HUDEP-2 (cell line): ENCODE results near the gene CDR2L.
"Not testable (repeated sequence)": the region's sequence is repeated elsewhere in the genome, so short reads cannot be mapped to it uniquely, and the experiment has no call there.

Experiments used
- DNase-seq, 76 experiments: peaks; one replicate each; lab custom pipeline; 2025; ENCODE audit not compliant: unreplicated experiment in 76 of 76; lab: John Stamatoyannopoulos, UW

The CDR2L gene

DNA sequence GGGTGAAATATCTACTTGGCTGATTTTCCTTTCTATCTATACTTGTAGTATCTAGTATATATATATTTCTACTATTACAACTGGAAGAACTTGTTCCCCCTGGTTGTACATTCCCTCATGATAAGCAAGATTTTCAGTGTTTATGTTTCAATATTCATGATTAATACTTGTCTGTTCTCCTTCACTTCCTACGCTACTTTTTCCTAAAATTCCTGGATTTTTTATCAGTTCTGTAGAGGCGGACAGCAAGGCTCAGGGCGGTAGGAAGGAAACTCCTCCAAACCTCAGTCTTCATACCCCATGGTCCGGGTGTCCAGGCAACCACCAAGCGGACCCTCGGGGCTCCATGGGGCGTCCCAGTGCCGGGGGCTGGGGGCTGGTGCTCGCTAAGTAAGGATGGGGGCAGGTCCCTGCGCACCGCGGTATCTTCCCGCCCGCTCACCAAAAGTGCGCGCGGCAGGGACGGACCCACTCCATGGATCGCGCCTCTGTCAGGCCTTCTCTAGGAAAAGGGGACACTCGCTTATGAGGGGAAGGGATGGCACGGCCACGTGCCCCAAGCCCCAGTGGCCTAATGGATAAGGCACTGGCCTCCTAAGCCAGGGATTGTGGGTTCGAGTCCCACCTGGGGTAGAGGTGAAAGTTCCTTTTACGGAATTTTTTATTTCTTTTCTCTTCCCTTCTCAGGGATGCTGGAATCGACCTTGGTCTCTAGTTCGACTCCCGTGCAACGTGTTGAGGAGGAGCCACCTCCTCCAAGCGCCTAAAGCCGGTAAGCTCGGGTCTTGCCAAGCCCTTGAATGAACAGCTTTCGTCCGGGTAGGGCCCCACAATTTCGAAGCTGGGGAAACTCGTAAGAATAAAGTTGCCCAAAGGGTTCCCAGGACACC is 46.2 kb downstream of the CDR2L start:
- peak in 74 of 76 experiments; percentile 19 to 99 (median 91) for DNase-seq

DNA sequence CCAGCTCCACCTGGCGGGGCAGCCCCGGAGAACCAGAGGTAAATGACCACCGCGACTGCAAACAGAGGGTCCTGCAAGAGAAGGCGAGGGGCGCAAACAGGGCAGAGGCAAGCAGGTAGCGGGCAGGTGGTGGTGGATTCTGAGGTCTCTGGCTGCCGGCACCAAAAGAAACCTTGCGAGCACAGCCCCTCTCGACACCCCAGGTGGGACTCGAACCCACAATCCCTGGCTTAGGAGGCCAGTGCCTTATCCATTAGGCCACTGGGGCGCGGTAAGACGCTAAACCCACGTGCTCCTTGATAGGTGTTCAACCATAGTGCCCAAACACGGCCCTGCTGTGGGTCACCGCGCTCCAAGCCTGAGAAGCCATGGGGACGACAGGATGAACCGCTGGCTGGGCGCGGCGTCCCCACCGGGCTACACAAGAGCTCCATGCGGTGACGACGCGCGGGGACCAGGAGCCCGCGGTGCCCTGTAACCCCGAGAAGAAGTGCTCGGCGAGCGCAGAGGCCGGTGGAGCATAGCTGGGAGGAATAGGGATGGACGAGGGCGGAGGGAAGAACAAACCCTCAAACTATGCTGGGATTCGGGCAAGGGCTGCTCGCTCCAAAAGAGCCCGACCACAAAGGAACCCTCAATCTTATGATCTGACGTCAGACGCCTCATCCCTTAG is 46.9 kb downstream of the CDR2L start:
- peak in 75 of 76 experiments; percentile 44 to 99 (median 90) for DNase-seq

GRCh38 chr17:75036643-75037268 is 49.3 kb downstream of the CDR2L start:
- peak in 56 of 76 experiments; percentile 9 to 65 (median 37) for DNase-seq

GRCh38 chr17:75039238-75039637 is 51.8 kb downstream of the CDR2L start:
- no peak for DNase-seq

- DNase-seq: no peak
Measured at GRCh38 chr17:75041656-75042280, 54.3 kb downstream of the CDR2L start.

DNA sequence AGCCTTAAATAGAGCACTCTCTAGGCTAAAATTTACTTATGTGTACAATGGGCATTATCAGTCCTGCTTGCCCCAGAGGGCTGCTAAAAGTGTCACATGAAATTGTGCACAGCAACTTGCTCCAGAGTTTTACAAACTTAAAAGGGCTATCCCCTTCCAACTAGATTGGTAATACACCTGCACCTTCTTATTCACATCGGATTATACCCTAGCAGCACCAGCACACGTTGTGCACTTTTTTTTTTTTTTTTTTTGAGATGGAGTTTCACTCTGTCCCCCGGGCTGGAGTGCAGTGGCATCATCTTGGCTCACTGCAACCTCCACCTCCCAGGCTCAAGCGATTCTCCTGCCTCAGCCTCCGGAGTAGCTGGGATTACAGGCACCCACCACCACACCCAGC is 56.4 kb downstream of the CDR2L start:
- DNase-seq: not testable (repeated sequence)

GRCh38 chr17:75044716-75045115 is 57.3 kb downstream of the CDR2L start:
- no peak for DNase-seq

DNA sequence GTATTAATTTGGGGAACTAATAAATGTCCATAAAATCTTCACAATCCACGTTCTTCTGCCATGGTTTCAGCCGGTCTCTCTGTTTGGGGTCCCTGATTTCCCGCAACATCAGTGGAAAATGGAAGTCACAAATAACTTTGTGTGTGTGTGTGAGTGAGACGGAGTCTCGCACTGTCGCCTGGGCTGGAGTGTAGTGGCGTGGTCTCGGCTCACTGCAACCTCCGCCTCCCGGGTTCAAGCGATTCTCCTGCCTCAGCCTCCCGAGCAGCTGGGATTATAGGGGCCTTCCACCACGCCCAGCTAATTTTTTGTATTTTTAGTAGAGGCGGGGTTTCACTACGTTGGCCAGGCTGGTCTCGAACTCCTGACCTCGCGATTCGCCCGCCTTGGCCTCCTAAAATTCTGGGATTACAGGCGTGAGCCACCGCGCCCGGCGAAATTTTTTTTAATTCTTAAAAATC is 58.5 kb downstream of the CDR2L start:
- peak in 13 of 76 experiments; percentile 19 to 52 (median 36) for DNase-seq

DNA sequence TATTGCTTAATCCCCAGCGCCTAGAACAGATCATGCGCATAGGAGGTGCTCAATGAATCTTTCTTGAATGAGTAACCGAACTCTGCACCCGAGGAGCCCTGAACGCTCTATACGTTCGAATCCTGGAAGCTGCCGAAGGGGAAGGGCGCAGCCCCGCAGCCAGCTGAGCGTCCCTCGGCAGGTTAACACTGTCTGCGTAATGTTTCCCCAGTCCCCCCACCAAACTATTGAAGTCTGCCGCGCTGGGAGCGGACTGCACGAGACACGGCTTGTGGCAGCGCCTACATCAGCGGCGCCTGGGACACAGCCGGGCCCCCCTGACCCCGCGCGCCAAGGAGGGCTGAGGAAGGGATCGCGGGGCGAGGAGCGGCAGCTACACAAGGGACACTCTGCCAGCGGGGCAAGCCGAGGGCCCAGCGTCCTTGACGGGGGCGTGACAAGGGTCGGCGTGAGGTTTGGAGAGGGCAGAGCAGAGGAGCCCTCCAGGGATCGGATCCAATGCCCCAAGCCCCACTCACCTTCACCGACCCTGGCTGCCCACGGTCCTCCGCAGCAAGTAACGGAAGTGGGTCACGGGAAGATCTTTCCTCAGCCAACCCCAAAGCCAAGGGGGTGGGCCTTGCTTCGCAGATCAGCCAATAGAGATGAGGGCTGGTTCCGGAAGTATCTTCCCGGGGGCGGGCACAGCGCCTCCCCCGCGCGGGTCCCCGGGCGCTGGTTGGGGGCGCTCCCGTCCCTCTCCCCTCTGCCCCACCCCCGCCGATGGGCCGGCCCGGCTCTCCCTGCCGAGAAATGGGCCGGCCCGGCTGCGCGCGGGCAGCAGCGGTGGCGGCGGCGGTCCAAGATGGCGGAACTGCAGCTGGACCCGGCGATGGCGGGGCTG is 59.2 kb downstream of the CDR2L start, which contains the start of the genes ATP5PD and KCTD2:
ATP5PD (minus strand) TSS at position 563 of the 883 bp plus-strand sequence. CDS start 4,319 bp downstream, outside the sequence.
KCTD2 (plus strand) TSS at position 819 of the 883 bp plus-strand sequence; CDS start at position 845, 26 bp downstream.
- DNase-seq: peak; percentile 40 to 98 (median 93)

DNA sequence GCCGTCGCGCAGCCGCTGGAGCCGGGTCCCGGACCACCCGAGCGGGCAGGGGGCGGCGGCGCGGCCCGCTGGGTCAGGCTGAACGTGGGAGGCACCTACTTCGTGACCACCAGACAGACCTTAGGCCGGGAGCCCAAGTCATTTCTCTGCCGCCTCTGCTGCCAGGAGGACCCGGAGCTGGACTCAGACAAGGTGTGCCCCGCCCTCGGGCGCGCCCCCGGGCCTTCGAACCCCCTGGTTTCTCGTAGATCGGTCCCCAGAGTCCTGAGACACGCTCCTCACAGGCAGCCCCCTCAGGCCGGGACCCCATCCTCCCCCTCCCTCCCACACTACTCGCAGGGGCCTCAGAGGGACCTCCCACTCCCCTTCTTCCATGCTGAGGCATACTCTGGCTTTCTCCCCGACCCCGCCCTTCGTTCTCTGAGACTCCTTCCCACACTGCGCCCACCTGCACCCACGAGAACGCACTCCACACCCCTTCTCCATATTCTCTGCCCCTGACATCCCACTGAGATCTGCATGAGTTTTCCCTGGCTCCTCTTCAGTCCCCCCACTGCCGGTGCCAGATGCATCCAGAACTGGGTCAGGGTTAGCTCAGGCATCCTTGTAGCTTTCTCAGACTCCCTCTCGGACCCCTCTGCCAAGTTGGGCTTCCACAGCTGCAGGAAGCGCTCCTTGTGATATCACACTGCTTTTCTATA is 60.1 kb downstream of the CDR2L start:
- peak in 2 of 76 experiments; percentile 33 to 42 for DNase-seq

DNA sequence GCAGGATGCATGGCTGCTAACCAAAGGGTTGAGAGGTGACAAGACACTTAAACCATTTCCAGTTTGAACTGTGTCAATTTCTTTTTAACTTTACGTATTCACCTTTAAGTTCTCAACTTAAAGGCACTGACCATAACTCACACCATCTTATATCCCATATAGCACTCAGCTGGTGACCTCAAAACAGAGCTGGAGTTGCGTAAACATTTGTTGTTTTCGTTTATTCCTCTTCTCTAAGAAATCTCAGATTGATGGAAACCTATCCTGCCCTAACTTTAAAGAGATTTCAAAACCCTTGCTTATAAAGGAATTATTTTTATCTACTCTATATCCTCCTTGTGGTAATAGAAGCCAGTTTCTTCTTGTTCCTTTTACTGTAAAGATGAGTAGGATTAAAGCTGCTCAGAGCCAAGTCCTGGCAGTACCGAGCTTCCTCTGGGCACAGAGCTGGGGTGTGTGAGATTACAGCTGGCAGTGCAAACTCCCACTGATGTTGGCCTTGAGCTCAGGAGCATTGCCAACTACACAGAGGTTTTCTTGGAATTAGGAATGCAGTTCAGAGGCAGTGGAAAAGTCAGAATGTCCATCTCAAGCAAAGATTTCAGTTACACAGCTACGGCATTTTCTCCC is 60.9 kb downstream of the CDR2L start:
- peak in 18 of 76 experiments; percentile 2 to 52 (median 22) for DNase-seq

DNA sequence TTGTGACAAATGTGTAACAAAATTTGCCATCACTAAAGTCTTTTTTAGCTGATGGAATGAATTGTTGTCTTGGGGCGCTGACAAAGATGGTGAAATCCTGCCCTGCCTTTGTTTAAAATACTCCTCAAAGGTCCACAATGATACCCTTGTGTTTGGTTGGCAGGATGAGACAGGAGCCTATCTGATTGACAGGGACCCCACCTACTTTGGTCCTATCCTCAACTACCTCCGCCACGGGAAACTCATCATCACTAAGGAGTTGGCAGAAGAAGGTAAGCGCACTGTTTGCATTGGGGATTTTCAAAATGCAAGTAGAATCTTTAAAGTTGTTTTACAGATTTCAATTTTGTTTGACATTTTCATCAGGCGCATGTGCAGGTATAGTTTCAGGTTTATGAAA is 61.6 kb downstream of the CDR2L start:
- DNase-seq: no peak

- DNase-seq: no peak
Measured at GRCh38 chr17:75049706-75050105, 62.3 kb downstream of the CDR2L start.

DNA sequence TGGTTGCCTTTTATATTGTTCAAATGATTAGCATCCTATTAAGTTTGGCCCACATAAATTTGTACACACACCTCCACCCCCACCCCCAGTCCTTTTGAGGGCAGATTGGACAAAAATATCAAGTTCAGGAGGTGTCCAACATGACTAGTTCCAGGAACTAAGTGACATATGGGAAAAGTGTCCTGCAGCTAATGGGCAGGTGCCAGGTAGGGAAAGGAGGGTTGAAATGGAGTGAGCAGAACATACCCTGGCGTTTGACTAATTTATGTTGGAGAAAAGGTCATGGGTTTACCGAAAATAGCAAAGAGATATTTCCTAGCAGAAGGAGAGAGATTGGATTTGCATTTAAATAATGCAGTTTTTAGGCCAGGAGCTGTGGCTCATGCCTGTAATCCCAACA is 64.5 kb downstream of the CDR2L start:
- DNase-seq: no peak
